ENCODE results near the gene NOTO.

Gene NOTO

GRCh38 chr2:73257425-73258125 is 55.2 kb downstream of the NOTO start:
- peak; percentile 53 to 78 (median 69) for DNase-seq

GRCh38 chr2:73258186-73258912 is 56.0 kb downstream of the NOTO start:
- no peak for DNase-seq

GRCh38 chr2:73258913-73259215 is 56.5 kb downstream of the NOTO start:
- DNase-seq, result no peak

- no peak for DNase-seq
Observed at GRCh38 chr2:73259276-73259675, 56.9 kb downstream of the NOTO start.

- no peak for DNase-seq
Observed at GRCh38 chr2:73259704-73260337, 57.4 kb downstream of the NOTO start.

- peak; percentile 40 to 69 (median 60) for DNase-seq
Observed at GRCh38 chr2:73260338-73260984, 58.1 kb downstream of the NOTO start.
